Activated CD4-positive, alpha-beta T cell treated with anti-CD3 and anti-CD28 coated beads for 24 hours (primary cell): Measurements from ENCODE around the gene DROSHA.
"Not testable (repeated sequence)": the region's sequence is repeated elsewhere in the genome, so short reads cannot be mapped to it uniquely, and the experiment has no call there.

ENCODE experiments used
- DNase-seq, 2 donors: peaks; one replicate each; pipeline ENCODE4 v3.0.0-alpha.2; 2020; ENCODE audit warnings: low read depth in 2 of 2

DROSHA gene

GRCh38 chr5:31416547-31416946 lies 115.3 kb downstream of the DROSHA start:
- no peak for DNase-seq

GRCh38 chr5:31415960-31416359 lies 115.9 kb downstream of the DROSHA start:
- no peak for DNase-seq

- no peak for DNase-seq
These were observed 116.6 kb downstream of the DROSHA start for GRCh38 chr5:31415009-31415923.

GRCh38 chr5:31413030-31413812 lies 118.7 kb downstream of the DROSHA start:
- no peak for DNase-seq

- no peak for DNase-seq
These were observed 119.6 kb downstream of the DROSHA start for GRCh38 chr5:31412324-31412723.

GRCh38 chr5:31410089-31410488 lies 121.8 kb downstream of the DROSHA start:
- no peak for DNase-seq

- no peak for DNase-seq
These were observed 123.1 kb downstream of the DROSHA start for GRCh38 chr5:31408814-31409213.

- DNase-seq: no peak
These were observed 123.8 kb downstream of the DROSHA start for GRCh38 chr5:31407921-31408693.

- no peak for DNase-seq
These were observed 127.6 kb downstream of the DROSHA start for GRCh38 chr5:31404325-31404724.

- DNase-seq: no peak
These were observed 130.2 kb downstream of the DROSHA start for GRCh38 chr5:31401691-31402090.

GRCh38 chr5:31397926-31398557 lies 133.9 kb downstream of the DROSHA start:
- DNase-seq: no peak

- no peak for DNase-seq
These were observed 135.1 kb downstream of the DROSHA start for GRCh38 chr5:31396611-31397295.

- not testable (repeated sequence) for DNase-seq
These were observed 136.3 kb downstream of the DROSHA start for GRCh38 chr5:31395450-31396045.

- DNase-seq: no peak
These were observed 138.8 kb downstream of the DROSHA start for GRCh38 chr5:31393126-31393525.

- DNase-seq: no peak
These were observed 139.8 kb downstream of the DROSHA start for GRCh38 chr5:31392061-31392460.

GRCh38 chr5:31390256-31390655 lies 141.6 kb downstream of the DROSHA start:
- DNase-seq: no peak

- DNase-seq: no peak
These were observed 145.9 kb downstream of the DROSHA start for GRCh38 chr5:31385774-31386537.

- DNase-seq: no peak
These were observed 148.2 kb downstream of the DROSHA start for GRCh38 chr5:31383734-31384133.

- no peak for DNase-seq
These were observed 149.6 kb downstream of the DROSHA start for GRCh38 chr5:31382051-31382878.
